ENCODE data around the gene COL27A1. TPM values are rescaled to one million over a fixed set of nuclear protein-coding genes. Genes with fewer than 3 reads are reported as not detected.
A peak's percentile ranks its signal among the peaks of the same experiment; 100 is the strongest.

COL27A1 gene
- total RNA-seq, 1 donor from 2014 or later, result 1.3 TPM

- DNase-seq (ENCODE audit: low read depth), result no peak
- H3K27me3 ChIP-seq (ENCODE audit: control insufficient read depth, insufficient read depth, low read length), result peaks cover 9% of the 10 kb centered on the region
- TF ChIP-seq, protein P1, sequence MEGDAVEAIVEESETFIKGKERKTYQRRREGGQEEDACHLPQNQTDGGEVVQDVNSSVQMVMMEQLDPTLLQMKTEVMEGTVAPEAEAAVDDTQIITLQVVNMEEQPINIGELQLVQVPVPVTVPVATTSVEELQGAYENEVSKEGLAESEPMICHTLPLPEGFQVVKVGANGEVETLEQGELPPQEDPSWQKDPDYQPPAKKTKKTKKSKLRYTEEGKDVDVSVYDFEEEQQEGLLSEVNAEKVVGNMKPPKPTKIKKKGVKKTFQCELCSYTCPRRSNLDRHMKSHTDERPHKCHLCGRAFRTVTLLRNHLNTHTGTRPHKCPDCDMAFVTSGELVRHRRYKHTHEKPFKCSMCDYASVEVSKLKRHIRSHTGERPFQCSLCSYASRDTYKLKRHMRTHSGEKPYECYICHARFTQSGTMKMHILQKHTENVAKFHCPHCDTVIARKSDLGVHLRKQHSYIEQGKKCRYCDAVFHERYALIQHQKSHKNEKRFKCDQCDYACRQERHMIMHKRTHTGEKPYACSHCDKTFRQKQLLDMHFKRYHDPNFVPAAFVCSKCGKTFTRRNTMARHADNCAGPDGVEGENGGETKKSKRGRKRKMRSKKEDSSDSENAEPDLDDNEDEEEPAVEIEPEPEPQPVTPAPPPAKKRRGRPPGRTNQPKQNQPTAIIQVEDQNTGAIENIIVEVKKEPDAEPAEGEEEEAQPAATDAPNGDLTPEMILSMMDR (IDR thresholded peaks at IDR 0.05; ENCODE audit: insufficient read depth, low read length, severe bottlenecking), result no peak
- FAIRE-seq, result no peak
- H3K4me3 ChIP-seq (ENCODE audit: low read depth, low read length), result no peak overlapping the region
- H3K36me3 ChIP-seq (ENCODE audit: control insufficient read depth, insufficient read depth, low read length), result no peaks in the 10 kb centered on the region
These were observed 14.5 kb upstream of the COL27A1 start for GRCh38 chr9:114140850-114141249.

DNA sequence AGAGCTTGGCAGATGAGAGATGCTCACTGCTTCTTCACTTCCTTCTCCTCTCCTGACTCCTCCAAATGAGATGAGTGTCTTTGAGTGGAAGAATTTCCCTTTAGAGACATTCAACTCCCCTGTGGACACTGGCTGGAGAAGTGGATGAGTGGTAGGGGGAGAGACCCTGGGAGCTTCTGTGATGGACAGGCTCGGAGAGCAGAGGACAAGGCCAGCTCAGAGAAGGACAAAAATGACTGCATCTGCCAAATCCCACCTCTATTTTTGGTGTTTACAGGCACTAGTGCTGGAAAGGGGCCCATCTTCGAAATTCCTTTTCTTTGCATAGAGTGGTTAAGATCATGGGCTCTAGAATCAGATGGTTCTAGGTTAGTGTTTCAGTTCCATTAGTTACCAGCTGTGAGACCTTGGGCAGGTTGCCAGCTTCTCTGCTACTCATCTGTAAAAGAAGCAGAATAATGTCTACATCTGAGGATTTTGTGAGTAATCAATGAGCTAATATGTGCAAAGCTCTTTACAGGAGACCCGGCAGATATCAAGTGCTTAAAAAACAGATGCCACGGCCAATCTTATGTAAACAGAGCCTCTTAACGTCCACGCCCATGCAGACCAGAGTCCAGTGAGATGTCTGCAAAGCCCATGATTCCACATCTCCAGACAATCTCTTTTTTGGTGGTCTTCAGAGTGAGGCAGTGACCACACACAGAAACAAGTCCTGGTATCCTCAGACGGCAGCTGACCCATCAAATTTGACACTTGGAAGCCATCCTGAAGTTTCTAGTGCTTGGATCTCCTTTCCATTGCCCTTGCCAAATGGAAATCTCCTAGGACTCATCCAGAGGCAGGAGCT lies 13.6 kb upstream of the COL27A1 start:
- Histone ChIP-seq H3K36me3 (ENCODE audit: control insufficient read depth, insufficient read depth, low read length) (no peaks in the 10 kb centered on the region), H3K27me3 (ENCODE audit: control insufficient read depth, insufficient read depth, low read length) (peaks cover 7% of the 10 kb centered on the region), H3K4me3 (ENCODE audit: low read depth, low read length) (no peak overlapping the region)
- TF ChIP-seq, protein P1 (IDR thresholded peaks at IDR 0.05; ENCODE audit: insufficient read depth, low read length, severe bottlenecking), result no peak
- DNase-seq (ENCODE audit: low read depth) (peak; percentile 20), FAIRE-seq (no peak)

- no peaks in the 10 kb centered on the region for H3K36me3 ChIP-seq (ENCODE audit: control insufficient read depth, insufficient read depth, low read length)
- peaks cover 7% of the 10 kb centered on the region for H3K27me3 ChIP-seq (ENCODE audit: control insufficient read depth, insufficient read depth, low read length)
- FAIRE-seq, result no peak
These were observed 12.1 kb upstream of the COL27A1 start for GRCh38 chr9:114143234-114143633.

DNA sequence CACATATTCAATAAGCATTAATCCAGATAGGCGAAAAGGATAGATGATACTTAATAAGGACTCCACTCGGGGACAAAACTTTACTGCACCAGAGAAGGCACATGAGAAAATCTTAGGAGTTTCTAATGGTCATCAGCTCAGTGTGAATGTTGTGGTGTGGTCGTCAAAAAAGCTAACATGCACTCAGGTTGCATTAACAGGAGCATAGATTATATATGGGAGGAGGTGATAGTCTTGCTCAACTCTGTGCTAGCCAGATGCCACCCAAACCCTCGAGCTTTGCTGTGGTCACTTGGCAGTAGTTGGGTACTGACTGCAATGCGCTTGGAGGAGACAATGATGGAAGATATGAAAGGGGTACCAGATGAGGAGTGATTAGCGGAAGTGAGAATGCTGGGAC lies 8.6 kb upstream of the COL27A1 start:
- no peak for DNase-seq (ENCODE audit: low read depth)

More at GRCh38 chr9:114143234-114143633, 12.1 kb upstream of the COL27A1 start:
- TF ChIP-seq, protein P1 (IDR thresholded peaks at IDR 0.05; ENCODE audit: insufficient read depth, low read length, severe bottlenecking), result no peak
- H3K4me3 ChIP-seq (ENCODE audit: low read depth, low read length), result no peak overlapping the region
- DNase-seq (ENCODE audit: low read depth), result no peak

GRCh38 chr9:114149181-114149580 lies 6.2 kb upstream of the COL27A1 start:
- TF ChIP-seq, protein P1 (IDR thresholded peaks at IDR 0.05; ENCODE audit: insufficient read depth, low read length, severe bottlenecking), result no peak
- DNase-seq (ENCODE audit: low read depth), result no peak
- Histone ChIP-seq H3K36me3 (ENCODE audit: control insufficient read depth, insufficient read depth, low read length) (no peaks in the 10 kb centered on the region), H3K27me3 (ENCODE audit: control insufficient read depth, insufficient read depth, low read length) (peaks cover 2% of the 10 kb centered on the region), H3K4me3 (ENCODE audit: low read depth, low read length) (no peak overlapping the region)
- no peak for FAIRE-seq

More for the DNA sequence above, 8.6 kb upstream of the COL27A1 start:
- no peak overlapping the region for H3K4me3 ChIP-seq (ENCODE audit: low read depth, low read length)
- no peak for FAIRE-seq
- no peaks in the 10 kb centered on the region for H3K36me3 ChIP-seq (ENCODE audit: control insufficient read depth, insufficient read depth, low read length)
- TF ChIP-seq, protein P1 (IDR thresholded peaks at IDR 0.05; ENCODE audit: insufficient read depth, low read length, severe bottlenecking), result no peak
- peaks cover 5% of the 10 kb centered on the region for H3K27me3 ChIP-seq (ENCODE audit: control insufficient read depth, insufficient read depth, low read length)
